Ishikawa (cell line): ENCODE results near the gene HOXA10.

Experiments used
- CEBPB ChIP-seq: IDR thresholded peaks from 2 replicates; pipeline ENCODE4 v1.6.1; 2012
- CREB1 ChIP-seq: IDR thresholded peaks from 2 replicates; pipeline ENCODE4 v1.6.1; 2012; ENCODE audit warnings: low read depth
- EGR1 ChIP-seq: IDR thresholded peaks from 2 replicates; pipeline ENCODE4 v1.6.1; 2012
- EP300 ChIP-seq: IDR thresholded peaks from 2 replicates; pipeline ENCODE4 v1.6.1; 2012; ENCODE audit warnings: borderline replicate concordance
- FOXM1 ChIP-seq: IDR thresholded peaks from 2 replicates; pipeline ENCODE4 v1.6.1; 2012; ENCODE audit warnings: low read depth, borderline replicate concordance
- MAX ChIP-seq: IDR thresholded peaks from 2 replicates; pipeline ENCODE4 v1.6.1; 2012
- NFIC ChIP-seq: IDR thresholded peaks from 2 replicates; pipeline ENCODE4 v1.6.1; 2012
- RAD21 ChIP-seq: IDR thresholded peaks from 2 replicates; pipeline ENCODE4 v1.6.1; 2012; ENCODE audit warnings: low read depth
- REST ChIP-seq: IDR thresholded peaks from 2 replicates; pipeline ENCODE4 v1.6.1; 2012; ENCODE audit warnings: low read depth, mild to moderate bottlenecking
- TAF1 ChIP-seq: IDR thresholded peaks from 2 replicates; pipeline ENCODE4 v1.6.1; 2012; ENCODE audit warnings: low read depth, mild to moderate bottlenecking
- TCF12 ChIP-seq: IDR thresholded peaks from 2 replicates; pipeline ENCODE4 v1.6.1; 2012; ENCODE audit warnings: low read depth
- TEAD4 ChIP-seq: IDR thresholded peaks from 2 replicates; pipeline ENCODE4 v1.6.1; 2012
- USF1 ChIP-seq: IDR thresholded peaks from 2 replicates; pipeline ENCODE4 v1.6.1; 2012
- YY1 ChIP-seq: IDR thresholded peaks from 2 replicates; pipeline ENCODE4 v1.6.1; 2012; ENCODE audit warnings: low read depth
- ZBTB7A ChIP-seq: IDR thresholded peaks from 2 replicates; pipeline ENCODE4 v1.6.1; 2012; ENCODE audit warnings: low read depth

Gene HOXA10

GRCh38 chr7:27163288-27164044 lies 10.7 kb downstream of the HOXA10 start:
- no peak for TF ChIP-seq CREB1
- TF ChIP-seq EP300: no peak
- TF ChIP-seq NFIC: no peak
- TF ChIP-seq RAD21: no peak
- TF ChIP-seq USF1: no peak
- no peak for TF ChIP-seq ZBTB7A
- no peak for TF ChIP-seq TAF1
- TF ChIP-seq FOXM1: no peak
- no peak for TF ChIP-seq CEBPB
- no peak for TF ChIP-seq TEAD4
- no peak for TF ChIP-seq REST
- no peak for TF ChIP-seq YY1
- no peak for TF ChIP-seq EGR1
- TF ChIP-seq TCF12: no peak
- TF ChIP-seq MAX: no peak

- TF ChIP-seq FOXM1 (no peak), EP300 (no peak), TEAD4 (no peak), EGR1 (no peak), TAF1 (no peak), NFIC (no peak), REST (no peak), YY1 (no peak), CREB1 (no peak), RAD21 (no peak), MAX (no peak)
These were observed 11.4 kb downstream of the HOXA10 start for GRCh38 chr7:27162561-27163287.

GRCh38 chr7:27161721-27162560 lies 12.2 kb downstream of the HOXA10 start:
- TF ChIP-seq EP300 (no peak), TEAD4 (no peak), MAX (no peak), FOXM1 (no peak), NFIC (no peak), RAD21 (no peak), USF1 (no peak), TAF1 (no peak), YY1 (no peak), CEBPB (no peak), EGR1 (no peak), TCF12 (no peak), REST (no peak), ZBTB7A (no peak), CREB1 (no peak)
